Measurements from ENCODE around the gene HSF2BP.
"Not testable (repeated sequence)": the region's sequence is repeated elsewhere in the genome, so short reads cannot be mapped to it uniquely, and the experiment has no call there.

Gene HSF2BP

DNA sequence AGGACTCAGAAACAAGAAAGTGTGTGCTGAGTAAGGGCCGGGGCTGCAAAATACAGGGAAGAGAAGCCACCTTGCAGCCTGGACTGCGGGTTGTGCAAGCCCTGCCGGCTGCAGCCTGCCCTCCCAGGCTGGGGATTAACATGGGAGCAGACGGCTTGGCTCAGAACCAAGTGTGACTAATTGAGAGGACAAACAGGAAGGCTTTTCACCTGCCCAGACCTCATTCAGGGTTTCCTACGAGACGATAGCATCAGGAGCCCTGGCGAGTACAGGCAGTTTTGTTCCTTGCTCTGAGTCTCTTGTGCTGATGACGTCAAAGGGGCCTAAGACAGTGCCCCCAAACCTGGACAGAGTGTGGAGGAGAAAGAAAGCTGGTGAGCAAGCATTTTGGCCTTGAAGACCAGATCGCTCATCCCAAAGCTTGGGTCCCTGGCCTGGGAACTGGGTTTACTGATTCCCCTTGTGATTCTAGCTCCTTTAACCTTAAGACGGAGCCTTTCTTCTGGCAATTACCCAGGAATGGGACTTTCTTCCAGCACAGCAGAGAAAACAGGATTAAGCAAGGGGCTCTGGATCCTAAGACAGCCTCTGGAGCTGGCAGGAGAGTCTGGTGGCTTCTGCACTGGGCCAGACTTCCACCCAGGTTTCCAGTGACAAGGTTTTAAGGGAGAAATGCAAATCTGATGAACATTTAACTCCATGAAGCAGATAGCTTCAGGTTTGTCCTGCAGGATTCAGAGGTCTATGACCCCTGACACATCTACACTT, 142.2 kb downstream of the HSF2BP start:
- not testable (repeated sequence) for DNase-seq (ENCODE audit: low spot score)

DNA sequence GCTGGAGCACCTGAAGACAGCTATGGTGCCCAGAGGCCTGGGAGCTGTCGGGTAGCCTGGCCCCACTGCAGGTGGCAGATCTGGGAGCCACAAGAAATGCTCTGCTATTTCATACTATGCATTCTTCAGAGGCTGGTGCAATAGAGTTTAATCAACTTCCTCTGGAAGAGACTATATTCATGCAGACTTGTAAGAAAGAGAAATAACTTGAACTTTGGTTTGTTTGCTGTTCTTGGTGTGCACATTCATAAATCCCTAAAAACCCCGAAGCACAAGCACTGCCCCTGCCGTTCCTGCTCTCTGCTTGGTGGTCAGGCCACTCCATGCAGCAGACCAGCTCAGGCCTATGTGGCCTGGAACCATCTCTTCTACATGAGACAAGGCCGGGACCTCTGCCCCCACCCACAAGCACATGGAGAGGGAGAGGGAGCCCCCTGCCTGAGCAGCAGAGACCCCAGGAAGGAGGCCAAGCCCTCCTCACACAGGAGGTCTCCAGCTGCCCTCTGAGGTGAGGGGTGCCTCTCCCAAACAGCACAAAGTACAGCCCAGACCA, 142.9 kb downstream of the HSF2BP start:
- not testable (repeated sequence) for DNase-seq (ENCODE audit: low spot score)

DNA sequence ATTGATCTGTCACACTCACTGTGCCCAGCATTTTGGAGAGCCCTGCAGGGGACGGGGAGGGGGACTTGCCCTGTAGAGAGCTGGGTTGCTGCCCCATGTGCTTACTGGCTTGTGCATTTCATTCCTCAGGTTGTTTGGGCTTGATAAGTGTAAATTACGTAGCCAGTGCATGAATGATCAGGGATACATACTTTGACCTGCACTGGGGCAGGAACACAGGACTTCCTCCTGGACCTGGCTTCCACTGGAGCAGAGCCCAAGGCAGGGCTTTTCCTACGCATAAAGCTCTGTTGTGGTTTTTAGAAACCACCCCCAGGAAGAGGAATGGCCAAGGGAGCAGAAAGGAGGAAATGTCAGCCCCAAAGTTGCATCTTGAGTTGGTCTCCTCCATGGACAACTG, 144.5 kb downstream of the HSF2BP start:
- not testable (repeated sequence) for DNase-seq (ENCODE audit: low spot score)

DNA sequence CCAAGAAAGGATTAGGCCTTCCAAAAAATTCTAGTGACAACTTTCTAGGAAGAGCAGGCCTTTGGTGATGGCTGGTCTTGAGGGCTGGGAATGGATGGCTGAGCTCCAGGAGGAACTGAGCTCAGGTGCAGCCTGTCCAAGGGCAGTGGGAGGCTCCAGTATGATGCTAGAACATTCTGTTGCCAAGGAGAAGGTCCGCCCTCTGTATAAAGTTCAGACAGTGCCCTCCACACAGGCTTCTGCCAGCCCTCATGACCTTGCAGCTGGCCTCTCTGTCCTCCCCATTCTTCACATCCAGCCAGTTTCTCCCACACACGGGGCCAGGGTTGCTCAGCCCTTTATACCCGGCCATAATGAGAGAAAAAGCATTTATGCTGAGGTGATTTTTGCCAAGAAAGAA, 146.3 kb downstream of the HSF2BP start:
- DNase-seq (ENCODE audit: low spot score) = not testable (repeated sequence)

DNA sequence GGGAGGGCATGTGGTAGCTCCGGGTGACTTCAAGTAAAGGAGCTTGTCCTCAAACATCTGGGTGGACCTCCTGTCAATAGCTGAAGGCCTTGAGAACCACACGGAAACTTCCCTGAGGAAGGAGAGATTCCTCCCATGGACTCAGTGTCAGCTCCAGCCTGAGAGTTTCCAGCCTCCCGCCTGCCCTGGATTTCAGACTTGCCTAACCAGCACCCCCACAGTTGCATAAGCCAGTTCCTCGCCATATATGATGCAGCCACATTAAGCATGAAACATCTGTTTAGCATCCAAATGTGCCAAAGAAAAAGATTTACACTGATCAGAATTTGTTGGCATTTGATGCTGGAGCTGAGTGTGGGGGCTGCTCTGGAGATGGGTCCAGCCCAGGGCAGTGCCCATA, 148.1 kb downstream of the HSF2BP start:
- not testable (repeated sequence) for DNase-seq (ENCODE audit: low spot score)

DNA sequence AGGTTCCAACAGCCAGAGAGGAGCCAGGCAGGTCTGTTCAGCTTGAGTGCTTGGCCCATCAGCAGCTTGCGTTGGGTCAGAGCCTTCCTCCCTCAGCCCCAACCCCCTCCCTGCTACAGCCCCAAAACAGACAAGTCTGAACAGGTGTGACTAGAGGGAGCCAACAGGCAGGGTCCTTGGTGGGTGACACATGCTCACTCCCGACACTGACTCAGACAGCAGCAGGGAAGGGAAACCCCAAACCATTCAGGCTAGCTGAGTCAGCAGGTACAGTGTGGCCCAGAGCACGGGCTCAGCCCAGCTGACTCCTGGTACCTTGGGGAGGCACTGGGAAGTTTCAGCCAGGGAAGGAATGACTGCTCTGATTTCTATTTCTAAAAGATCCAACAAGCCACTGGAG, 148.6 kb downstream of the HSF2BP start:
- not testable (repeated sequence) for DNase-seq (ENCODE audit: low spot score)

DNA sequence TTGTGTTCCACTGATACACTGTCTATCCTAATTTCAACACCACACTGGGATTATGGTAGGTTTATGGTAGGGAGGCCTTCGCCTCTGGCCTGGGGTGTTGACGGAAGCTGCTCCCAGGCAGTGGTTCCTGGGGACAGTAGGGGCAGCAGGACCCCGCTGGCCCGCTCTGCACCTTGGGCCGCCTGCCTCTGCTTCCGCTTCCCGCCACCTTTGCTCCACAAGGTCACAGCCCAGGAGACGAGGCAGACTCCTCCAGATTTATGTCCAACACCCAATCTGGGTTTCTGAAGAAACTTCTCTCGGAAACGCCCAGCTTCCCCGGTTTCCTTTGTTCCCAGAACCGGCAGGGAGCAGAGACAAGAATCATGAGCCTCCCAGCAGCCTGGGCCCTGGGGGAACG, 155.4 kb downstream of the HSF2BP start:
- not testable (repeated sequence) for DNase-seq (ENCODE audit: low spot score)

DNA sequence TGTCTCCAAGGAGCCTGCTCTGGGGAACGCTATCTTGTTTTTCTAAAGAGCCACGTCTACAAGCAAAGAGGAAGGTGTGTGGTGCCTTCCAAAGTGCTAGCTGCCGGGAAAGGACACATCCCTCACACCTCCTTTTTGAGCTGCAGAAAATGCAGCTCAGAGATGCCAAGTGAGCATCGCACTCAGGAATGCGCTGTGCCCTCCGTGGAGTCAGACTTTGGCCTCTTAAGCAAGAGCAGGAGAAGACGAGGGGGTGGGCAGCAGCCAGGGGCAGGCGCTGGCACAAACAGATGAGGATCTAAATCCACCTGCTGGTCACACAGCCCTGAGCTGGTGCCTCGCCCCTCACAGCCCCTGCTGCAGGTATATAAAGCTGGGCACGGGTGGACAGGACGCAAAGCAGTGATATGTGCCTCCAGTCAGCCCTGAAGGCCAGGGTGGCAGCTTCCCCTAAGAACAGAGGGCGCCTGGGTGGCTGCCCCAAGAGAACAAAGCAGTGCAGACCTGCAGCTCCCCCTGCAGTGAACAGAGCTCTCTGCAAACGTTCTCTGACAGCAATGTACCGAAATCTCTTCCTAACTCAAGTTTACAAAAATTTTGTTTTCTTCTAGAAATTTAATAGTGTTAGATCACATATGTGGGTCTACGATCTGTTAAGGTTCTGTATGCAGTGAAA, 156.1 kb downstream of the HSF2BP start:
- not testable (repeated sequence) for DNase-seq (ENCODE audit: low spot score)

DNA sequence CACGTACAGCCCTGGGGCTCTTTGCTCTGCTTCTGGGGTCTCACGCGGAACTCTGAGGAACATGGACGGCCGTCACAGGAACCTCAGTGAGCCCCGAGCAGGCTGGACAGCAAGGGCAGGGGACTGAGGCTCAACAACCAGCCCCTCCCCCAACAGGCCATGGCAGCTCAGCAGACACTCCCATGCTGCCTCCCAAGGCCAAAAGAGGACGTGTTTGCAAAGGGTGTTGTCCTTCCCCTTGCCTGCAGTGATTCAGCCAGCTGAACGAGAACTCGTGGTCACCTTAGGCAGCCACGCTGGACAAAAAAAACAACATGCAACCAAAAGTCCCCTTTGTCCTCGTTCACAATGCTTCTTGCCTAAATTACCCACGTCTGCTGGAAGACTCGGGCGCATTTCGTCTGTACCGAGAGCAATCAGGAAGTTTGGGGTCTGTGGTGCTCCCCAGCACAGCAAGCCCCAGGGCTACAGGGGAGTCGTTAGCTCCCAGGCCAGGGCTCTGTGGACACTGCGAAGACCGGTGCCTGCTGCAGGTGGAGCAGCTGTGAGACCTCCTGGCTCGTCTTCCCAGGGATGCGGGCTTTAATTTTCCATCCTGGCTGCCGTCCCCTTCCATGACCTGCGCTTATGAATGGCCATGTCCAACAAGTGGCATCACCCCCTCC, 156.7 kb downstream of the HSF2BP start:
- not testable (repeated sequence) for DNase-seq (ENCODE audit: low spot score)

DNA sequence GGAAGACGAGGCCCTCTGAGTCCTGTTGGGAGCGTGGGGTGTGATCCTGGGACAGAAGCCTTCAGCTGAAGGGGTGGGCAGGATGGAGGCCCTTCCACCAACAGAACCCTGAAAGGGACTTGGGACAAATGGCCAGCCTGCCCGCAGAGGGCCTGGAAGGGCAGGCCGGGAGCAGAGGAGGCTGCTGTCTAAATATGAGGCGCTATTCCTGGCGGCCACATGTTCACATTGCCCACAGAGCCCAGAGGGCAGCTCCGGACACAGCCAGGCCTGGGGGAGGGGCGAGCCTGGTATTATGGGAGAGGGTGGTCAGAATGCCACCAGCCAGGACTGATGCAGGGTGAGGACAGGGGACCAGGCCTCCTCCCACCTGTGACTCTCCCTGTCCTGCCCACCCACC, 160.4 kb downstream of the HSF2BP start:
- not testable (repeated sequence) for DNase-seq (ENCODE audit: low spot score)

DNA sequence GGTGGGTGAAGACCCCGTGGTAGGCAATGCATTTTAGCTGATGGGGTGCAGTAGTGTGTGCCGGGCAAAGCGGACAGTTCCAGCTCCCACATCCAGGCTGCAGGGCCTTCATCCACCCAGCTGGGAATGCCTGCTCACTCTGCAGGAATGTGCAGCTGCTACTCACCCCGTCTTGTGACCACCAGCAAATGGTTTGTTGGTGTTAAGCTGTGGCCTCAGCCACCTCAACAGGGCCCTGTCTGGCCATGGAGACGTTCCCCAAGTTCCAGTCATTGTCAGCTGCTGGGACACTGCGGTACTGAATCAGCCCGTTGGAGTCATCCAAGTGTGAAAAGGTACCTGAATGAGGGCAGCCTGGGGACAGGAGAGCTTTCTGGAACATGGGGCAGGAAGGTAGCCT, 161.2 kb downstream of the HSF2BP start:
- not testable (repeated sequence) for DNase-seq (ENCODE audit: low spot score)

DNA sequence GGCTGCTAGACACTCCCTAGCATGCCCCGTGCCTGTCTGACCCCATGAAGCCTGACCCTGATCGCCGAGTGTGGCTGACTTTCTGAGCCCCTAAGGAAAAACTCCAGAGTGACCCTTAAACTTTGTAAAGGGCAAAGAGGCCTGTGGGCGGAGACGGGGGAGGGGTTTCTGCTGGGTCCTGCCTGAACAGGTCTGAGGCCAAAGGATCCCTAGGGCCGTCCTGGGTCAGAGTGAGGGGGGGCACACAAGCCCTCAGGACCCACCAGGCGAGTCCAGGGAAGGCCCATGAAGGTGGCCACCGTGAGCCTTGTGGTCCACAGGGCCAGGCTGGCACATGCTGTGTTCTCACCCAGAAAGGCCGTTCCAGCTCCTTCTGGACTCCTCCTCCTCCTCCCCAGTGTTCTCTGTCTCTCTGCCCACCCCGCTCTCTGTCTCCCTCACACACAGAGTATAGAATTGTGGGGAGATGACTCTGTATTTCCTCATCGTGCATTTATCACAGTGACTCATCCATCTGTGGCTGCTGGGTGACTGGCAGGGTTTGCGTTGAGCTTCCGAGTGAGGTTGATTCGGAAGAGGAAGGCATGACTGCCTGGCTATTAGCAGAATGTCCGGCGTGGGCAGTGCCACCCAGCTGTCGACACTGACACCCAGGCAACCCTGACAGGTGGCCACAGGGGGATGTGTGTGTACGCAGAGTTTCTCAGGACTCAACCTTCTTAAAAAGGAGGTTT, 164.8 kb downstream of the HSF2BP start:
- not testable (repeated sequence) for DNase-seq (ENCODE audit: low spot score)

DNA sequence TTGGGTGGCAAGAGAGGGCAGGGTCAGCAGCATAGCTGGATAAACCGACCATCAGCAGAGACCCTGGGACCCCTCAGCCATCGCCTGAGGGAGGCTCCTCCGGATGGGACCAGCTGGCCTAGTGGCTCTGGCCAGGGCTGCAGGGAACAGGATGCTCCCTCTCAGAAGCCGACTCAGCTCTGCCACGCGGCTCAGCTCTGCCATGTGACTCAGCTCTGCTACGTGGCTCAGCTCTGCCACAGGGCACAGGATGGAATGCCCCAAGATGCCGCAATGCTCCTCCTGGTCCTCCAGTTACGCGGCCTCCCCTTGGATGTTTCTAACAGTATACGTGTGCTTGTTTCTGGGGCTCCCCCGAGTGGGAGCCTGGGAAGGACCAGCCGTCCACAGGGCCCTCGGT, 165.8 kb downstream of the HSF2BP start:
- DNase-seq (ENCODE audit: low spot score) = not testable (repeated sequence)

DNA sequence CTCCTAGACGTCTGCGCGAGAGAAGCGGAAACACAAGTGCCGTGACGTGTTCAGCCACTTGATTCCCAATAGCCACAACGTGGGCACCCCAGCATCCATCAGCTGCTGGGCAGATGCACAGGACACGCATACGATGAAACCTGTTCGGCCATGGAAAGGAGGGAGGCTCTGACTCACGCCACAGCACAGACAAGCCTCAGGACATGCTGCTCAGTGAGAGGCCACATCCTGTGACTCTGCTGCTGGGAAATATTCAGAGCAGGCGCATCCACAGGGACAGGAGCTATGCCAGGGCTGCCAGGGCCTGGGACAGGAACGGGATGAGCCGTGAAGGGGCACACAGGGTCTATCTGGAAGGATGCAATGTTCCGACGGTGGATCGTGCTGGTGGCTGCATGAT, 171.1 kb downstream of the HSF2BP start:
- not testable (repeated sequence) for DNase-seq (ENCODE audit: low spot score)

DNA sequence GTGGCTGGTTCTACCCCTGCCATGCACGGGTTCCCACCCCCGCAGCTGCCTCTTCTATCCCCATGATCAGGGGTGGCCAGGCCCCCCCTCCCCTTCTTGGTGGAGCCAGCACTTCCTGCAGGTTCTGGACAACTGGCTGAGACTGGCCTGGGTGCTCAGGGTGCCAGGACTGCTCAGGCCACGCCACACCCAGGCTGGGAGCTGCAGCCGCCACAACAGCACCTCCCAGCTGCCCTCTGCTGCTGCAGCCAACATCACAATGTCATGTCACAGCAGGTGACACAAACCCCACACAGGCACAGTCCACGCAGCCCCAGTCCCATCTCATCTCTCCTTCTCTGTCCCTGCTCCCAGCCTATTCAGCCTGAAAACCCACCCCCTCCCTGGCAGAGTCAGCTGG, 173.2 kb downstream of the HSF2BP start:
- DNase-seq (ENCODE audit: low spot score) = not testable (repeated sequence)

DNA sequence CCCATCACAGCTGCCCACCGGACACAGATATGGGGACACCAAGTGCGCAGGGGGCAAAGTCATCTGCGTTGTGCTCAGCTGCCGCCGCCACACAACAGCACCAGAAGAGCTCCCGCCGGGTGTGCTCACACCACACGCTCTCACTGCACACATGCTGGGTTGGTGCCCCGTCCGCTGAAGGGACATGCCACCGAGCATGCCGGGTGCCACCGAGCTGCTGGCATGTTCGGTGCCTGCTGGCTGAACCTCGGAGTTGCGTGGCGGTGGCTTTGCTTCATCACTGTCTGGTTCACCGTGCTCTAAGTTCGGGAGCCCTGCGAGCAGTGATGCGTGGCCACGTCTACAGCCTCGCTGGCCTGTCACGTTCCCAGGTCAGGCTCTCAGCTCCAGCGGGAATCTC, 174.3 kb downstream of the HSF2BP start:
- not testable (repeated sequence) for DNase-seq (ENCODE audit: low spot score)

DNA sequence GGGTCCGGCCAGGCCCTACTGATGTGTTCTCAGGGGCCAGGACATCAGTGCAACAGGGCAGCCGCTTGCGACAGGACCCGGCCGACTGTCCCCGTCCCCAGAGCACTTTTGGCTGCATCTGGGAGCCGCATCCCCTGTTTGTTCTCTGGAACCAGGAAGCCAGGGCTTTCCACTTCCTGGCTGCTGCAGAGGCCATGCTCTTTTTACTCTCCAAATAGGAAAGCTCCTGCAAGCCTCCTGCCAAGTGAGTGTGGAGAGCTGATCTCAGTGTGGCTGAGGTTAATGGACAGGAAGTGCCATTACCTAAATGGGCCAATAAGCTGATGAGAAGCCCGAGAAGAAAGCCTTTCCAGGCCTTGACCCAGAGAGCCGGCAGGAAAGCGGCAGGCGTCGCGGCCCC, 180.1 kb downstream of the HSF2BP start:
- DNase-seq (ENCODE audit: low spot score) = not testable (repeated sequence)

Data from CD4-positive, alpha-beta T cell treated with Interleukin-15 for 4 hours (primary cell).